ENCODE results near the gene ALKBH8. TPM values are rescaled to one million over a fixed set of nuclear protein-coding genes. Genes with fewer than 3 reads are reported as not detected.

ALKBH8 gene
- total RNA-seq, 4 donors from 2014 or later, result 1.8 to 15.7 (median 4.8) TPM

GRCh38 chr11:107563702-107564101, 1.8 kb downstream of the ALKBH8 start:
- peak; percentile 20 to 68 (median 56) for TF ChIP-seq CTCF (IDR thresholded peaks at IDR 0.05)
- TF ChIP-seq POLR2A (IDR thresholded peaks at IDR 0.05), result no peak
- no peaks in the 10 kb centered on the region for H3K9me3 ChIP-seq
- H3K27ac ChIP-seq, result no peak overlapping the region
- peaks cover 0 to 25% (median 2%) of the 10 kb centered on the region in 4 donors for H3K4me1 ChIP-seq
- H3K36me3 ChIP-seq, result peaks cover 0 to 6% (median 0%) of the 10 kb centered on the region in 3 donors
- peak in 2 of 3 donors; percentile 34 to 62 for DNase-seq
- no peaks in the 10 kb centered on the region for H3K27me3 ChIP-seq
- no peak overlapping the region for H3K4me3 ChIP-seq

GRCh38 chr11:107562647-107563208, 2.8 kb downstream of the ALKBH8 start:
- Histone ChIP-seq H3K4me3 (no peak overlapping the region), H3K27ac (no peak overlapping the region), H3K4me1 (peaks cover 0 to 25% (median 2%) of the 10 kb centered on the region in 4 donors), H3K36me3 (peaks cover 0 to 9% (median 0%) of the 10 kb centered on the region in 3 donors), H3K27me3 (no peaks in the 10 kb centered on the region), H3K9me3 (no peaks in the 10 kb centered on the region)
- no peak for TF ChIP-seq POLR2A (IDR thresholded peaks at IDR 0.05)
- TF ChIP-seq CTCF (IDR thresholded peaks at IDR 0.05), result no peak
- DNase-seq, result no peak

GRCh38 chr11:107561688-107562087, 3.8 kb downstream of the ALKBH8 start:
- H3K36me3 ChIP-seq, result peaks cover 0 to 9% (median 0%) of the 10 kb centered on the region in 3 donors
- peaks cover 0 to 25% (median 2%) of the 10 kb centered on the region in 4 donors for H3K4me1 ChIP-seq
- no peak overlapping the region for H3K27ac ChIP-seq
- H3K4me3 ChIP-seq, result no peak overlapping the region
- H3K9me3 ChIP-seq, result no peaks in the 10 kb centered on the region
- TF ChIP-seq POLR2A (IDR thresholded peaks at IDR 0.05) (no peak), CTCF (IDR thresholded peaks at IDR 0.05) (no peak)
- no peak for DNase-seq
- H3K27me3 ChIP-seq, result no peaks in the 10 kb centered on the region

- no peak for DNase-seq
- H3K27ac ChIP-seq, result no peak overlapping the region
Observed at GRCh38 chr11:107550304-107550703, 15.2 kb downstream of the ALKBH8 start.

GRCh38 chr11:107549954-107550285, 15.6 kb downstream of the ALKBH8 start:
- Histone ChIP-seq H3K27me3 (no peaks in the 10 kb centered on the region), H3K4me3 (no peak overlapping the region), H3K4me1 (no peaks in the 10 kb centered on the region), H3K9me3 (no peaks in the 10 kb centered on the region), H3K36me3 (peaks cover 0 to 43% (median 0%) of the 10 kb centered on the region in 3 donors), H3K27ac (no peak overlapping the region)
- TF ChIP-seq POLR2A (IDR thresholded peaks at IDR 0.05) (no peak), CTCF (IDR thresholded peaks at IDR 0.05) (no peak)
- DNase-seq, result no peak

More at GRCh38 chr11:107550304-107550703, 15.2 kb downstream of the ALKBH8 start:
- no peaks in the 10 kb centered on the region for H3K9me3 ChIP-seq
- no peaks in the 10 kb centered on the region for H3K27me3 ChIP-seq
- TF ChIP-seq CTCF (IDR thresholded peaks at IDR 0.05) (no peak), POLR2A (IDR thresholded peaks at IDR 0.05) (no peak)
- H3K36me3 ChIP-seq, result peaks cover 0 to 47% (median 0%) of the 10 kb centered on the region in 3 donors
- H3K4me3 ChIP-seq, result no peak overlapping the region
- H3K4me1 ChIP-seq, result no peaks in the 10 kb centered on the region

Data from Peyer's patch (tissue), 4 donors.